Naive thymus-derived CD4-positive, alpha-beta T cell (primary cell): ENCODE data around the gene HES7. TPM values are rescaled to one million over a fixed set of nuclear protein-coding genes. Genes with fewer than 3 reads are reported as not detected.
"Not testable (repeated sequence)": the region's sequence is repeated elsewhere in the genome, so short reads cannot be mapped to it uniquely, and the experiment has no call there.

Source experiments
- ATAC-seq: fragments of 150-1000 bp; cut with Tn5 transposase; 2 replicates; pipeline ENCODE4 v1.10.0; 2021; ENCODE audit warnings: mild to moderate bottlenecking, moderate library complexity
- CTCF ChIA-PET: fragments of 350-600 bp; sonication (Branson Sonifier 250); formaldehyde crosslinking; loops from one replicate; lab custom pipeline; 2021; ENCODE audit warnings: antibody characterized with exemption; lab: Charles Lee
- POLR2A ChIA-PET: fragments of 350-600 bp; sonication (Branson Sonifier 250); formaldehyde crosslinking; loops from one replicate; lab custom pipeline; 2021; ENCODE audit warnings: antibody characterized with exemption, inconsistent platforms; lab: Charles Lee
- DNase-seq, 9 donors: peaks; one replicate each; pipeline versions ENCODE4 v3.0.0 to v3.0.0-alpha.2; 2020 to 2022; ENCODE audit warnings: mixed read lengths in 1 of 9
- H3K27ac ChIP-seq: one replicate; pipeline ENCODE4 v1.7.0; 2013; ENCODE audit warnings: mild to moderate bottlenecking, low read depth, low read length, moderate library complexity
- H3K27me3 ChIP-seq, 2 donors: one replicate each; pipeline ENCODE4 v1.7.0; 2013; ENCODE audit warnings: low read length in 2 of 2, mild to moderate bottlenecking in 2 of 2, moderate library complexity in 2 of 2; ENCODE audit not compliant: control insufficient read depth in 2 of 2, insufficient read depth in 2 of 2
- H3K36me3 ChIP-seq, 3 experiments: 1 replicate in 2 of 3; 2 replicates in 1 of 3; pipeline ENCODE4 v1.7.0; 2013; ENCODE audit warnings: low read length in 3 of 3, mild to moderate bottlenecking in 3 of 3, moderate library complexity in 1 of 3; ENCODE audit not compliant: insufficient read depth in 3 of 3, control insufficient read depth in 2 of 3
- H3K4me1 ChIP-seq, 2 donors: one replicate each; pipeline ENCODE4 v1.7.0; 2013; ENCODE audit warnings: low read length in 2 of 2, mild to moderate bottlenecking in 2 of 2, moderate library complexity in 1 of 2; ENCODE audit not compliant: control insufficient read depth in 2 of 2, insufficient read depth in 2 of 2
- H3K4me3 ChIP-seq: 2 replicates; pipeline ENCODE4 v1.7.0; 2013; ENCODE audit warnings: mild to moderate bottlenecking, low read length
- H3K9me3 ChIP-seq, 3 experiments: 1 replicate in 2 of 3; 2 replicates in 1 of 3; pipeline ENCODE4 v1.7.0; 2013; ENCODE audit warnings: low read length in 3 of 3; ENCODE audit not compliant: control insufficient read depth in 2 of 3
- H3K27ac Mint-ChIP-seq, 9 donors: one replicate each; pipeline ENCODE4 v1.8.0; 2020 to 2022; ENCODE audit warnings: mixed read lengths in 9 of 9, mild to moderate bottlenecking in 8 of 9, moderate library complexity in 5 of 9, inconsistent platforms in 2 of 9
- H3K27me3 Mint-ChIP-seq, 5 donors: one replicate each; pipeline ENCODE4 v1.8.0; 2021 to 2022; ENCODE audit warnings: mixed read lengths in 5 of 5, mild to moderate bottlenecking in 1 of 5
- H3K36me3 Mint-ChIP-seq, 5 donors: one replicate each; pipeline ENCODE4 v1.8.0; 2020 to 2022; ENCODE audit warnings: mixed read lengths in 5 of 5, mild to moderate bottlenecking in 3 of 5, inconsistent platforms in 1 of 5
- H3K4me1 Mint-ChIP-seq, 7 donors: one replicate each; pipeline ENCODE4 v1.8.0; 2020 to 2022; ENCODE audit warnings: mixed read lengths in 7 of 7, mild to moderate bottlenecking in 3 of 7, inconsistent platforms in 1 of 7
- H3K4me3 Mint-ChIP-seq, 10 donors: one replicate each; pipeline ENCODE4 v1.8.0; 2020 to 2022; ENCODE audit warnings: mild to moderate bottlenecking in 10 of 10, mixed read lengths in 10 of 10, moderate library complexity in 6 of 10, inconsistent platforms in 2 of 10
- H3K9me3 Mint-ChIP-seq, 11 donors: one replicate each; pipeline ENCODE4 v1.8.0; 2020 to 2022; ENCODE audit warnings: mixed read lengths in 11 of 11, mild to moderate bottlenecking in 4 of 11, inconsistent platforms in 1 of 11, moderate library complexity in 1 of 11
- intact Hi-C, 2 donors: fragments of 100-400 bp; cut with micrococcal nuclease; formaldehyde crosslinking; loops; one replicate each; pipeline ENCODE4 v1.15.1; 2023
- polyA plus RNA-seq, 2 donors: library from polyadenylated mRNA; unstranded; fragments of 300-500 nt; fragmentation: Illumina TruSeq; gene quantifications; one replicate each; pipeline ENCODE4 v1.2.3, GENCODE V29; 2021
- total RNA-seq, 6 experiments: library from RNA in 5 of 6; stranded (reverse) in 5 of 6; gene quantifications; 1 replicate in 5 of 6; 2 replicates in 1 of 6; pipeline ENCODE4 v1.2.3 and lab custom pipeline; 2021 to 2026

The HES7 gene
- total and polyA plus RNA-seq, 7 experiments from 2014 or later: 0.22 to 0.98 (median 0.41) TPM; not detected in 2

- no peaks in the 10 kb centered on the region for H3K36me3 ChIP-seq
- H3K36me3 Mint-ChIP-seq: peaks cover 0 to 6% (median 0%) of the 10 kb centered on the region in 5 donors
- H3K27ac ChIP-seq: no peak overlapping the region
- no peaks in the 10 kb centered on the region for H3K9me3 ChIP-seq
- no peak for ATAC-seq
- H3K27me3 ChIP-seq: no peaks in the 10 kb centered on the region
- peaks cover 13 to 14% of the 10 kb centered on the region in 2 donors for H3K4me1 ChIP-seq
- no peaks in the 10 kb centered on the region for H3K9me3 Mint-ChIP-seq
- H3K27ac Mint-ChIP-seq: peak overlapping the region in 3 of 9 donors; percentile 42 to 92 (median 70)
- peaks cover 10 to 18% (median 14%) of the 10 kb centered on the region in 7 donors for H3K4me1 Mint-ChIP-seq
- no peak for DNase-seq
- peak overlapping the region; percentile 88 to 93 (median 90) for H3K4me3 Mint-ChIP-seq
- CTCF ChIA-PET: interaction anchor here (0.5 to 2.6 kb wide), 7 partner anchors 14 to 562 kb away, joined by 3 to 19 read pairs (median 3); partner anchors contain the start of gene ALOXE3
- intact Hi-C loops: loop anchor here (1.0 kb wide), 3 partner anchors 30 to 220 kb away; no protein-coding TSS in a partner anchor
- H3K27me3 Mint-ChIP-seq: peaks cover 0 to 10% (median 1%) of the 10 kb centered on the region in 5 donors
- H3K4me3 ChIP-seq: peak overlapping the region; percentile 62
- POLR2A ChIA-PET: interaction anchor here (0.6 to 1.6 kb wide), 4 partner anchors 23 to 78 kb away, joined by 3 to 15 read pairs (median 4); no protein-coding TSS in a partner anchor
Measured at GRCh38 chr17:8080208-8080798, 43.6 kb downstream of the HES7 start.

GRCh38 chr17:8079291-8080207, 44.4 kb downstream of the HES7 start:
- Mint-ChIP-seq H3K4me1 (peaks cover 10 to 21% (median 18%) of the 10 kb centered on the region in 7 donors), H3K4me3 (peak overlapping the region; percentile 88 to 93 (median 91))
- DNase-seq: peak; percentile 63 to 89 (median 79)

GRCh38 chr17:8077939-8078338, 46.0 kb downstream of the HES7 start:
- ChIA-PET CTCF (interaction anchor here (0.7 to 11.6 kb wide), 2 partner anchors 17 to 169 kb away, joined by 3 to 122 read pairs; no protein-coding TSS in a partner anchor), POLR2A (interaction anchor here (0.6 to 1.7 kb wide), 6 partner anchors 9 to 235 kb away, joined by 3 to 13 read pairs (median 3); no protein-coding TSS in a partner anchor)
- ATAC-seq, H3K36me3 ChIP-seq, H3K9me3 ChIP-seq, intact Hi-C loops, DNase-seq, H3K36me3 Mint-ChIP-seq, H3K27ac Mint-ChIP-seq, H3K27me3 ChIP-seq, H3K4me3 ChIP-seq, H3K27ac ChIP-seq, H3K9me3 Mint-ChIP-seq: not testable (repeated sequence)
- peak overlapping the region in 1 of 10 donors; percentile 51 for H3K4me3 Mint-ChIP-seq
- peaks cover 19 to 33% (median 22%) of the 10 kb centered on the region in 5 donors for H3K27me3 Mint-ChIP-seq
- peaks cover 14 to 26% of the 10 kb centered on the region in 2 donors for H3K4me1 ChIP-seq
- peaks cover 10 to 36% (median 33%) of the 10 kb centered on the region in 7 donors for H3K4me1 Mint-ChIP-seq

More at GRCh38 chr17:8079291-8080207, 44.4 kb downstream of the HES7 start:
- Histone ChIP-seq H3K9me3 (no peaks in the 10 kb centered on the region), H3K4me3 (peak overlapping the region; percentile 62), H3K4me1 (peaks cover 13 to 14% of the 10 kb centered on the region in 2 donors), H3K27ac (peak overlapping the region; percentile 62), H3K36me3 (no peaks in the 10 kb centered on the region), H3K27me3 (peaks cover 0 to 4% of the 10 kb centered on the region in 2 donors)
- intact Hi-C loops: loop anchor here (1.0 kb wide), 5 partner anchors 15 to 221 kb away; no protein-coding TSS in a partner anchor
- Mint-ChIP-seq H3K9me3 (no peaks in the 10 kb centered on the region), H3K27ac (peak overlapping the region; percentile 42 to 92 (median 79)), H3K27me3 (peaks cover 7 to 18% (median 9%) of the 10 kb centered on the region in 5 donors), H3K36me3 (peaks cover 0 to 6% (median 0%) of the 10 kb centered on the region in 5 donors)
- ChIA-PET POLR2A (interaction anchor here (0.5 to 1.7 kb wide), 13 partner anchors 17 to 659 kb away, joined by 3 to 15 read pairs (median 3); partner anchors contain the start of genes CTC1 and SLC25A35), CTCF (interaction anchor here (0.5 to 11.6 kb wide), 16 partner anchors 8 to 1067 kb away, joined by 3 to 122 read pairs (median 4); partner anchors contain the start of genes ALOX12B, ALOXE3 and BORCS6)
- peak; percentile 90 for ATAC-seq

GRCh38 chr17:8076502-8077266, 47.2 kb downstream of the HES7 start:
- peaks cover 18 to 34% of the 10 kb centered on the region in 2 donors for H3K4me1 ChIP-seq

GRCh38 chr17:8075574-8076342, 48.1 kb downstream of the HES7 start:
- Histone ChIP-seq H3K4me3 (no peak overlapping the region), H3K27ac (no peak overlapping the region), H3K27me3 (peaks cover 7 to 9% of the 10 kb centered on the region in 2 donors), H3K36me3 (no peaks in the 10 kb centered on the region), H3K4me1 (peaks cover 18 to 34% of the 10 kb centered on the region in 2 donors), H3K9me3 (no peaks in the 10 kb centered on the region)
- POLR2A ChIA-PET: interaction anchor here (0.8 to 1.0 kb wide), 2 partner anchors 14 to 18 kb away, joined by 3 to 4 read pairs; no protein-coding TSS in a partner anchor
- Mint-ChIP-seq H3K4me3 (no peak overlapping the region), H3K27me3 (peaks cover 20 to 53% (median 29%) of the 10 kb centered on the region in 5 donors), H3K4me1 (peaks cover 12 to 41% (median 39%) of the 10 kb centered on the region in 7 donors), H3K9me3 (peaks cover 0 to 1% (median 0%) of the 10 kb centered on the region in 11 donors), H3K36me3 (no peaks in the 10 kb centered on the region), H3K27ac (no peak overlapping the region)
- no peak for DNase-seq
- no peak for ATAC-seq
- CTCF ChIA-PET: interaction anchor here (0.9 to 11.6 kb wide), 7 partner anchors 15 to 43 kb away, joined by 4 to 122 read pairs (median 18); partner anchors contain the start of gene ALOXE3
- intact Hi-C loops: no loop called here

More at GRCh38 chr17:8076502-8077266, 47.2 kb downstream of the HES7 start:
- Mint-ChIP-seq H3K27me3 (peaks cover 20 to 44% (median 29%) of the 10 kb centered on the region in 5 donors), H3K4me3 (no peak overlapping the region), H3K9me3 (peaks cover 0 to 1% (median 0%) of the 10 kb centered on the region in 11 donors), H3K36me3 (peaks cover 0 to under 1% (median 0%) of the 10 kb centered on the region in 5 donors), H3K27ac (peak overlapping the region in 1 of 9 donors; percentile 56), H3K4me1 (peaks cover 13 to 42% (median 39%) of the 10 kb centered on the region in 7 donors)
- Histone ChIP-seq H3K27ac (no peak overlapping the region), H3K27me3 (peaks cover 7 to 8% of the 10 kb centered on the region in 2 donors), H3K4me3 (no peak overlapping the region), H3K36me3 (no peaks in the 10 kb centered on the region), H3K9me3 (no peaks in the 10 kb centered on the region)
- ATAC-seq (no peak), DNase-seq (no peak)
- ChIA-PET POLR2A (interaction anchor here (0.7 to 1.5 kb wide), 2 partner anchors 33 to 44 kb away, joined by 3 to 4 read pairs; no protein-coding TSS in a partner anchor), CTCF (interaction anchor here (0.9 to 11.6 kb wide), 3 partner anchors 16 to 33 kb away, joined by 4 to 122 read pairs (median 4); no protein-coding TSS in a partner anchor)
- intact Hi-C loops: no loop called here
